K562 (cell line): ENCODE results near the gene BTBD3.

ENCODE experiments used
- ATF6 ChIP-seq: sonication (generic); formaldehyde crosslinking; IDR thresholded peaks from 2 replicates; pipeline ENCODE4 v1.4.0; 2020; ENCODE audit warnings: mild to moderate bottlenecking, missing genetic modification reagents
- NEUROD1 ChIP-seq: fragments of 150-350 bp; IDR thresholded peaks from 2 replicates; pipeline ENCODE4 v1.6.1; 2014; ENCODE audit warnings: borderline replicate concordance, low read length, low read depth; ENCODE audit not compliant: partially characterized antibody
- UBTF ChIP-seq, 2 experiments: IDR thresholded peaks; 2 replicates each; pipeline ENCODE4 v1.6.1; 2012; ENCODE audit warnings: improper control_type of control experiment in 2 of 2, low read depth in 2 of 2, low read length in 2 of 2, borderline replicate concordance in 1 of 2

DNA sequence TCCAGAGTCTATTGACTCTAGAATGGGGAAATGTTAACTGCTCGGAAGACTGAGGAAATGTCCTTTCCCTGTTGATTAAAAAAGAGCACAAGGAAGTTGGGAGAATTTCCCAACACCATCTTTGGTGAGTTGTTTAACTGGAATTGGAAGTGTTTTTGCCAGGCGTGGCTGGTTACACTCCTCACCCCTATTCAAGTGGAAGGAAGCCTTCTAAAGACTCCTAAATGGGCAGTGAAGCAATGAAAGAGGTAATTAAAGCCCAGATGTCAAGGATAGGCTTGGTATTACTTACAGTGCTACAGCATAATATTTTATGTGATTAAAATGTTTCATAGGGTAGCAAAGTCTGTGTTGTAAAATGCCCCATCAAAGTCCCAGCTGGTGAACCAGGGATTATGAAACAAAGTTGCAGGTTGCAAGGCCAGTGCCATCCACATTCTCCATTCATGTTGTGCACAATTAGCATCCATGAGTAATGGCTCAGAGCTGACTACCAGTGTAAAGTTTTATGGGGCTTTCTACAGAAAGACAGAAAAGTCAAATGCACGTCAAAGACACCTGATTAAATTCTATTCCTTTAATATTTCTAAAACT, 52.6 kb downstream of the BTBD3 start:
- TF ChIP-seq NEUROD1 (no peak), ATF6 (CRISPR knock-in tag) (no peak), UBTF (IDR thresholded peaks at IDR 0.05; ENCODE audit: borderline replicate concordance in 1 of 2, low read depth in 2 of 2, low read length in 2 of 2) (no peak)
